Measurements from ENCODE around the gene SNRPA1.

SNRPA1 gene

GRCh38 chr15:101243420-101243819 is 51.6 kb downstream of the SNRPA1 start:
- DNase-seq (ENCODE audit: low read depth, low spot score): no peak
- CTCF ChIA-PET: interaction anchor here (1.0 to 4.5 kb wide), 7 partner anchors 12 to 236 kb away, joined by 3 to 35 read pairs (median 5); no protein-coding TSS in a partner anchor
- no peak overlapping the region for H3K4me3 ChIP-seq (ENCODE audit: low read depth, low read length)
- POLR2A ChIA-PET: interaction anchor here (1.0 kb wide), 1 partner anchor 9 kb away, joined by 9 read pairs; the partner anchor contains the start of gene CHSY1
- TF ChIP-seq CTCF (IDR thresholded peaks at IDR 0.05; ENCODE audit: insufficient read depth, low read length, missing control alignments): no peak

GRCh38 chr15:101242999-101243336 is 52.1 kb downstream of the SNRPA1 start:
- DNase-seq (ENCODE audit: low read depth, low spot score): no peak
- no peak overlapping the region for H3K4me3 ChIP-seq (ENCODE audit: low read depth, low read length)
- no peak for TF ChIP-seq CTCF (IDR thresholded peaks at IDR 0.05; ENCODE audit: insufficient read depth, low read length, missing control alignments)
- ChIA-PET POLR2A (interaction anchor here (1.0 kb wide), 1 partner anchor 9 kb away, joined by 9 read pairs; the partner anchor contains the start of gene CHSY1), CTCF (interaction anchor here (1.2 to 4.5 kb wide), 6 partner anchors 11 to 229 kb away, joined by 3 to 35 read pairs (median 5); no protein-coding TSS in a partner anchor)

- no peak for TF ChIP-seq CTCF (IDR thresholded peaks at IDR 0.05; ENCODE audit: insufficient read depth, low read length, missing control alignments)
- CTCF ChIA-PET: interaction anchor here (1.2 to 4.5 kb wide), 7 partner anchors 11 to 228 kb away, joined by 3 to 35 read pairs (median 5); no protein-coding TSS in a partner anchor
- POLR2A ChIA-PET: interaction anchor here (1.0 kb wide), 1 partner anchor 10 kb away, joined by 9 read pairs; the partner anchor contains the start of gene CHSY1
- H3K4me3 ChIP-seq (ENCODE audit: low read depth, low read length): no peak overlapping the region
- no peak for DNase-seq (ENCODE audit: low read depth, low spot score)
Observed at GRCh38 chr15:101242160-101242998, 52.7 kb downstream of the SNRPA1 start.

- H3K4me3 ChIP-seq (ENCODE audit: low read depth, low read length): no peak overlapping the region
- ChIA-PET CTCF (interaction anchor here (0.6 to 1.6 kb wide), 7 partner anchors 8 to 228 kb away, joined by 3 to 4 read pairs (median 3); partner anchors contain the start of gene CHSY1), POLR2A (no interaction called here)
- TF ChIP-seq CTCF (IDR thresholded peaks at IDR 0.05; ENCODE audit: insufficient read depth, low read length, missing control alignments): no peak
- DNase-seq (ENCODE audit: low read depth, low spot score): no peak
Observed at GRCh38 chr15:101240358-101240757, 54.7 kb downstream of the SNRPA1 start.

- no peak for DNase-seq (ENCODE audit: low read depth, low spot score)
- POLR2A ChIA-PET: no interaction called here
- TF ChIP-seq CTCF (IDR thresholded peaks at IDR 0.05; ENCODE audit: insufficient read depth, low read length, missing control alignments): no peak
- CTCF ChIA-PET: interaction anchor here (1.1 to 1.6 kb wide), 4 partner anchors 9 to 228 kb away, joined by 3 read pairs; no protein-coding TSS in a partner anchor
- H3K4me3 ChIP-seq (ENCODE audit: low read depth, low read length): no peak overlapping the region
Observed at GRCh38 chr15:101239724-101240136, 55.3 kb downstream of the SNRPA1 start.

- no peak for DNase-seq (ENCODE audit: low read depth, low spot score)
- POLR2A ChIA-PET: no interaction called here
- CTCF ChIA-PET: interaction anchor here (0.6 kb wide), 1 partner anchor 8 kb away, joined by 3 read pairs; no protein-coding TSS in a partner anchor
- H3K4me3 ChIP-seq (ENCODE audit: low read depth, low read length): no peak overlapping the region
- no peak for TF ChIP-seq CTCF (IDR thresholded peaks at IDR 0.05; ENCODE audit: insufficient read depth, low read length, missing control alignments)
Observed at GRCh38 chr15:101237251-101237650, 57.8 kb downstream of the SNRPA1 start.

All from AG04449 (cell line).